Stomach (tissue), 4 donors: Measurements from ENCODE around the gene PHYHD1.

Experiments used
- CTCF ChIP-seq, 7 experiments: fragments of 450-650 bp in 4 of 7; fragments of 200-600 bp in 3 of 7; sonication (generic) in 3 of 7; IDR thresholded peaks; one replicate each; pipeline ENCODE4 v1.5.1; 2016 to 2019; ENCODE audit warnings: antibody characterized with exemption in 7 of 7, control low read depth in 2 of 7, mild to moderate bottlenecking in 1 of 7
- EP300 ChIP-seq: sonication (generic); formaldehyde crosslinking; IDR thresholded peaks from one replicate; pipeline ENCODE4 v1.6.1; 2017; ENCODE audit warnings: antibody characterized with exemption
- POLR2AphosphoS5 ChIP-seq, 3 donors: sonication (generic); formaldehyde crosslinking; IDR thresholded peaks; one replicate each; pipeline ENCODE4 v1.6.1; 2016; ENCODE audit warnings: antibody characterized with exemption in 3 of 3

GRCh38 chr9:128892221-128892921, 28.4 kb upstream of the PHYHD1 start:
- peak; percentile 32 to 88 (median 71) for TF ChIP-seq POLR2AphosphoS5 (IDR thresholded peaks at IDR 0.05)
- no peak for TF ChIP-seq CTCF (IDR thresholded peaks at IDR 0.05)
- TF ChIP-seq EP300, result peak; percentile 29
